HAP-1 (cell line): ENCODE measurements around the gene CEND1.
A peak's percentile ranks its signal among the peaks of the same experiment; 100 is the strongest.

Source experiments
- DNase-seq, 2 experiments: peaks; one replicate each; pipeline ENCODE4 v3.0.0-alpha.2; 2016 to 2020; ENCODE audit warnings: low spot score in 2 of 2
- H3K27me3 ChIP-seq: fragments of 250-450 bp; sonication (Bioruptor Pico); 2 replicates; pipeline ENCODE4 v1.5.1; 2020; ENCODE audit warnings: low read depth, mild to moderate bottlenecking, moderate library complexity
- H3K36me3 ChIP-seq: fragments of 250-450 bp; sonication (Bioruptor Pico); replicated peaks from 2 replicates; pipeline ENCODE4 v1.5.1; 2020; ENCODE audit warnings: mild to moderate bottlenecking
- H3K4me1 ChIP-seq: fragments of 250-450 bp; sonication (Bioruptor Pico); 2 replicates; pipeline ENCODE4 v1.5.1; 2020; ENCODE audit warnings: mild to moderate bottlenecking
- H3K4me3 ChIP-seq: fragments of 250-450 bp; sonication (Bioruptor Pico); 2 replicates; pipeline ENCODE4 v1.5.1; 2020; ENCODE audit warnings: mild to moderate bottlenecking, moderate library complexity
- H3K9me3 ChIP-seq: fragments of 250-450 bp; sonication (Bioruptor Pico); 2 replicates; pipeline ENCODE4 v1.5.1; 2020; ENCODE audit warnings: mild to moderate bottlenecking, moderate library complexity
- in situ Hi-C: fragments of 300-500 bp; cut with MboI; formaldehyde crosslinking; loops from 3 replicates; pipeline ENCODE4 v1.14.3; 2020; ENCODE audit warnings: low sequenced_read_pairs, inconsistent platforms, mixed read lengths

Gene CEND1

GRCh38 chr11:790721-791564, 1.1 kb upstream of the CEND1 start:
- Histone ChIP-seq H3K36me3 (peaks cover 24% of the 10 kb centered on the region), H3K4me1 (peaks cover 3% of the 10 kb centered on the region), H3K9me3 (no peaks in the 10 kb centered on the region), H3K4me3 (no peak overlapping the region), H3K27me3 (no peaks in the 10 kb centered on the region)
- peak in 1 of 2 experiments; percentile 53 for DNase-seq
- in situ Hi-C loops, result no loop called here

- no peaks in the 10 kb centered on the region for H3K9me3 ChIP-seq
- H3K4me3 ChIP-seq, result no peak overlapping the region
- in situ Hi-C loops, result no loop called here
- no peaks in the 10 kb centered on the region for H3K27me3 ChIP-seq
- DNase-seq, result no peak
- H3K36me3 ChIP-seq, result peaks cover 19% of the 10 kb centered on the region
- H3K4me1 ChIP-seq, result no peaks in the 10 kb centered on the region
These were observed 643 bp downstream of the CEND1 start for GRCh38 chr11:788953-789940.

GRCh38 chr11:788009-788640, 1.8 kb downstream of the CEND1 start:
- in situ Hi-C loops, result no loop called here
- Histone ChIP-seq H3K36me3 (peaks cover 9% of the 10 kb centered on the region; the same call in 1 of the 2 replicates), H3K9me3 (no peaks in the 10 kb centered on the region), H3K4me3 (no peak overlapping the region), H3K27me3 (no peaks in the 10 kb centered on the region), H3K4me1 (no peaks in the 10 kb centered on the region)
- no peak for DNase-seq

GRCh38 chr11:787084-787675, 2.7 kb downstream of the CEND1 start:
- in situ Hi-C loops, result no loop called here
- H3K9me3 ChIP-seq, result no peaks in the 10 kb centered on the region
- DNase-seq, result no peak
- H3K27me3 ChIP-seq, result no peaks in the 10 kb centered on the region
- H3K4me1 ChIP-seq, result no peaks in the 10 kb centered on the region
- no peak overlapping the region for H3K4me3 ChIP-seq
- H3K36me3 ChIP-seq, result peaks cover 7% of the 10 kb centered on the region; the same call in 1 of the 2 replicates

- no peak overlapping the region for H3K4me3 ChIP-seq
- no peaks in the 10 kb centered on the region for H3K9me3 ChIP-seq
- H3K4me1 ChIP-seq, result no peaks in the 10 kb centered on the region
- no peaks in the 10 kb centered on the region for H3K27me3 ChIP-seq
- in situ Hi-C loops, result no loop called here
- H3K36me3 ChIP-seq, result peaks cover 2% of the 10 kb centered on the region; the same call in 1 of the 2 replicates
- no peak for DNase-seq
These were observed 3.4 kb downstream of the CEND1 start for GRCh38 chr11:786235-787083.

- no peaks in the 10 kb centered on the region for H3K27me3 ChIP-seq
- in situ Hi-C loops, result no loop called here
- DNase-seq, result peak in 1 of 2 experiments; percentile 60
- peaks cover under 1% of the 10 kb centered on the region; the same call in 1 of the 2 replicates for H3K4me1 ChIP-seq
- peaks cover 7% of the 10 kb centered on the region for H3K36me3 ChIP-seq
- H3K9me3 ChIP-seq, result no peaks in the 10 kb centered on the region
- H3K4me3 ChIP-seq, result no peak overlapping the region
These were observed 6.3 kb downstream of the CEND1 start for GRCh38 chr11:783581-784015.

- DNase-seq, result no peak
- Histone ChIP-seq H3K36me3 (peaks cover 10% of the 10 kb centered on the region), H3K4me1 (peaks cover 5% of the 10 kb centered on the region), H3K4me3 (no peak overlapping the region), H3K27me3 (no peaks in the 10 kb centered on the region), H3K9me3 (no peaks in the 10 kb centered on the region)
- in situ Hi-C loops, result no loop called here
These were observed 7.4 kb downstream of the CEND1 start for GRCh38 chr11:782264-783174.

GRCh38 chr11:779955-780532, 9.8 kb downstream of the CEND1 start:
- Histone ChIP-seq H3K4me1 (peaks cover 11% of the 10 kb centered on the region), H3K27me3 (no peaks in the 10 kb centered on the region), H3K36me3 (peaks cover 12% of the 10 kb centered on the region), H3K4me3 (no peak overlapping the region), H3K9me3 (no peaks in the 10 kb centered on the region)
- in situ Hi-C loops, result no loop called here
- DNase-seq, result no peak

GRCh38 chr11:778976-779954, 10.6 kb downstream of the CEND1 start:
- in situ Hi-C loops, result no loop called here
- Histone ChIP-seq H3K4me3 (no peak overlapping the region), H3K36me3 (peaks cover 17% of the 10 kb centered on the region), H3K9me3 (no peaks in the 10 kb centered on the region), H3K4me1 (peaks cover 11% of the 10 kb centered on the region), H3K27me3 (no peaks in the 10 kb centered on the region)
- DNase-seq, result no peak

- Histone ChIP-seq H3K4me3 (peak within 1 kb of the TSS; percentile 91), H3K27me3 (no peaks in the 10 kb centered on the region), H3K36me3 (peaks cover 34% of the 10 kb centered on the region), H3K9me3 (no peaks in the 10 kb centered on the region), H3K4me1 (peaks cover 11% of the 10 kb centered on the region)
- in situ Hi-C loops, result no loop called here
- DNase-seq, result peak; percentile 84 to 95
These were observed 12.3 kb downstream of the CEND1 start, which contains the start of gene GATD1 for GRCh38 chr11:777288-778255. Gene GATD1, minus strand, starts transcription at chr11:777487. Its CDS starts 25 bp downstream, at chr11:777462.
